NCI-H748 (cell line): ENCODE results near the gene PPP1R13L.
A peak's percentile ranks its signal among the peaks of the same experiment; 100 is the strongest.

Experiments used
- DNase-seq: peaks from one replicate; lab custom pipeline; 2025; ENCODE audit not compliant: unreplicated experiment; lab: John Stamatoyannopoulos, UW

Gene PPP1R13L

DNA sequence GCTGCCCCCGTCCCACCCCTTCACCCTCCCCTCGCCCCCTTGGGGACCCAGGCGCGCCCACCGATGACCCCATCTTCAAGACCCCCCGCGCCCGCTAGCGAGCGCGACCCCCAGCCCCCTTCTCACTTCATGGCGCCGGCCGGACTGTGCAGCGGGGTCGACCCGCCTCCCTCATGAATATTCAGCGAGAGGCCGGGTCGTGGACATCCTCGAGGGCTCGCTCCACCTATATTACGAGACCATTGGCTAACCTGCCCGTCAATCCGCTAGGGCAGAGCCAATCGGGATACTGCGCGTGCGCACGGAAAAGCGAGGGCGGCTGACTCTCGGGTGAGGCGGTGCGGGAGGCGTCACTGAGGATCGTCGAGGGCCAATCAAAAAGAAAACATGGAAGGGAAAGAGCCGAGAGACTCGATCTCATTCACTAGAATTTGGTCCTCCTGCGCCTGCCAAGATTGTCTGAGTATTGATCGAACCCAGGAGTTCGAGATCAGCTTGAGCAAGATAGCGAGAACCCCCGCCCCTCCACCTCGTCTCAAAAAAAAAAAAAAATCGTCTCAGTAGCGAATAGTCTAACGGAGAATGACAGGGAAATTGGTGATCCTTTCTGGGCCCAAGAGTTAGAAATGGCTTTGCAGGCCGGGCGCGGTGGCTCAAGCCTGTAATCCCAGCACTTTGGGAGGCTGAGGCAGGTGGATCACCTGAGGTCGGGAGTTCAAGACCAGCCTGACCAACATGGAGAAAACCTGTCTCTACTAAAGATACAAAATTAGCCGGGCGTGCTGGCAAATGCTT, 34.3 kb downstream of the PPP1R13L start, which contains the start of gene ERCC2:
Gene ERCC2, minus strand, starts transcription at position 164 of the 795 bp plus-strand sequence. Its CDS starts 33 bp downstream, at position 131.
- peak; percentile 99 for DNase-seq

DNA sequence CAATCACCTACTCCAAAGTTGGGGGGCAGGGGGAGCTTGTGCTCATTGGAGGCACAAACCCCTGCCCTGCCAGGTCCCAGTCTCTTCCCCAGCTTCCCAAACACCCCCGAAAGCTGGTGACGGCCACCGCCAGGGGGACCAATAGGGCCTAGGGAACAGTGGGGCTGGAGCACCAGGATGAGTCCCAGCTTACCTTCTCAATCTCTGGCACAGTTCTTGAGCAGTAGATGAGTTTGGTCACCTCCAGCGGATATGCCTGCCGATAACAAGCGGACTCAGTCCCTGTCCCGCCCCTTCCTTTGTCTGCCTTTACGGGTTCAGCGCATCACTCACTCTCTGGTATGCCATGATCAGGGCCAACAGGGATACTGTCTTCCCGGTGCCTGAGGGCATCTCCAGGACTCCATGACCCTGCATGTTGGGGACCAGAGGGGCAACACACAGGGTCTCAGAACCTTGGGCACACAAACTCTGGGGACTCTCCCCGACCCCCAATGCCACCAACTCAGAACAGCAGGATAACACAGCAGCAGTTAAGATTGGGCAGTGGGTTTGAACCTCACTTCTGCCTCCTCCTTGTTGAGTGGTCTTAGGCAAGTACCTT, 36.0 kb downstream of the PPP1R13L start:
- no peak for DNase-seq

DNA sequence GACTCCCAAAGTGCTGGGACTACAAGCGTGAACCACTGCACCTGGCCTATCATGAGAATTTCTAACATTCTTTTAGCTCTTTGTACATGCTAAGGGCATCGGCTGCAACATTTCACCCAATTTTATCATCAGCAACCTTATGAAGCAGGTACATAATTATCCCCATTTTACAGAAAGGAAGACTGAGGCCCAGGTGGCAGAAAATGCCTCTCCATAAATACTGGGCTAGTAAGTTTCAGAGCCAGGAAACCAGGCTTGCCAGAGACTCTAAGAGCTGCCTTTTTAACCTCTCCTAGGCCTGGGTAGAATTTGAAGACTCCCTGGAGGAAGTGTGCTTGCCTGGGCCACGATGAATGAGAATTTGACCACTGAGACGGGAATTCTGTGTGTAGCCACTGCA, 36.7 kb downstream of the PPP1R13L start:
- no peak for DNase-seq

DNA sequence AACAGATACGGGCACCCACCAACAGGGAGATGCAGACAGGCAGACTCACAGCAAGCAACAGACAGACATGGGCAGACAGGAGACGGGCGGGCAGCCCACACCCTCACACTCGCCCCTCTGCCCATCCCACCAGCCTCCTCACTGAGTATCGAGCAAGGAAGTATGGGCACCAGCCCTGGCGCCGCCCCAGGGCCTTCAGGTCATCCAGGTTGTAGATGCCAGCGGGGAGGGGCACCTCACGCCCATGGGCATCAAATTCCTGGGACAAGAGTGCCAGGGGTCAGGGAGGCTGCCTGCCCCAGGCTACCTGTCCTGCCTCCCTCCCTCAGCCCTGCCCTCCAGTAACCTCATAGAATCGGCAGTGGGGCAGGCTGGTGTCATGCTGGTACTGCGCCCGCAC, 40.2 kb downstream of the PPP1R13L start:
- DNase-seq = no peak

DNA sequence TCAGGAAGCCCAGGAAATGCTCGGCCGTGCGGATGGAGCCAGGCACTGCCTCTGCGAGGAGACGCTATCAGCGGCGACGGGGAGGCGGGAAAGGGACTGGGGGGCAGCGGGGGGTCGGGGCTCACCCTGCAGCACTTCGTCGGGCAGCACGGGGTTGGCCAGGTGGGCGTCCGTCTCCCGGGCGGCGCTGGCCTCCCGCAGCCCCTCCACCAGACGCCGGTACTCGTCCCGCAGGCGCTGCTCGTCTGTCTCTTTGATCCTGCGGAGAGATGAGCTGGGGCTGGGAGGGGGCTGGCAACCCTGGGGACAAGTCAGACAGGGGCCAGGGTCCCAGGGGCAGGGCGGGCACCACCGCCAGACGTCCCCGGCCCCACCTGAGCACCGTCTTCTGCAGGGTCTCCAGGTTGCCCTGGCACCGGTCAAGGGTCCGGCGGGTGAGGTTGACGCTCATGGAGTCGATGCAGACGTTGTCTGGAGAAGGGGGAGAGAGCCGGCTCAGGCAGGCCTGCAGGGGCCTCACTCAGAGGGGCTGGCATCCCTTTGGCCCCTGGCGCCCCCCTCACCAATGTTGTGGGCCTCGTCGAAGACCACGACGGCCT, 40.9 kb downstream of the PPP1R13L start:
- no peak for DNase-seq

DNA sequence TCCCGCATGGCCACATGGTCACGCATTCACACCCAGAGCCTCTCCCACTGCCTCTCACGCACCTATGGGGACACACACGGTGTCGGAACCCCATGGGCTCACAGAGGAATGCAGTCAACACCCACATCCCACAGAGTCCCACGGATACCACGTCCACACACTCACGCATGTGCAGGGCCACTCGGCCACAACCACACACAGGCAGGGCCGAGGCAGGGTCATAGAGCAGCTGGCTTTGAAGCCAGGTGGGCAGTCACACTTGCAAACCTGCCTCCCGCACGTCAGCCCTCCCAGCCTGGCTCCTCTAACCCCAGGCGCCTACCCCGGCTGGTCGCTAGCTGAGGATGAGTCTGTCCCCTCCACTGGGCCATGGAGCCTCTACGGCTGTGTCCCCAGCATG, 42.6 kb downstream of the PPP1R13L start:
- DNase-seq = no peak

DNA sequence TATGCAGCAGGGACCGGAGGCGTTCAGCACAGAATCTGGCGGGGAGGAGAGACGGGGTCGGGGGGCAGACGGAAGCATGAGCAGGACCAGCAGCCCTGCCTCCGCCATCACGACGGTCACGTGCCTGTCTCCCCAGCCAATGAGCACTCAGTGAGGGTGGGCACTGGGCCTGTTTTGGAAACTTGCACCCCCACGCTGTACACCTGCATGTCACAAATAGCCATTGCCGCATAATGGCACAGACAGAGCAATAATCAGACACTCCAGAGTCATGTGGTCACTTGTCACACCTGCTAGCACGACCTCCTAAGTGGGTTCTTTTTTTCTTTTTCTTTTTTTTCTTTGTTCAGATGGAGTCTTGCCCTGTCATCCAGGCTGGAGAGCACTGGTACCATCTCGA, 43.3 kb downstream of the PPP1R13L start:
- DNase-seq = no peak

DNA sequence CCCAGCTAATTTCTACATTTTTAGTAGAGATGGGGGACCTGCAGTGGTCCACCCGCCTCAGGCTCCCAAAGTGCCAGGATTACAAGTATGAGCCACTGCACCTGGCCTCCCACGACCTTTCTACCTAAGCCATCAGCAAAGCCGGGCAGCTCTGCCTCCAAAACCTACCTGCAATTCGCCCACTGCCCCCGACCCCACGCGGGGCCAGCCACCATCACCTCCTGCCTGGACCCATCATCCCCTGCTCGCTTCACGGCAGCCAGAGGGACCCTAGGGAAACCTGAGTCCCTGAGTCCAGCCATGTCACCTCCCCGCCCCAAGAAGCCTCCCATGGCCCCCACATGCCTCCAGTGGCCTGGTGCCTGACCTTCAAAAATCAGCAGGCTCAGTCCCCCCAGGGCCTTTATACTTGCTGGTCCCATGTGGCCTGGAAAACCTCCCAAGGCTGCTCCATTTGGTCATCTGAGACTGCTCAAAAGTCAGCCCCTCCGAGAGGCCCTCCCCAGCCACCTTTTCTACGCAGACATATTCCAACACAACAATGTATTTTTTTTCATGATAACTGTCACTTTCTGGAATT, 46.6 kb downstream of the PPP1R13L start:
- DNase-seq = no peak

DNA sequence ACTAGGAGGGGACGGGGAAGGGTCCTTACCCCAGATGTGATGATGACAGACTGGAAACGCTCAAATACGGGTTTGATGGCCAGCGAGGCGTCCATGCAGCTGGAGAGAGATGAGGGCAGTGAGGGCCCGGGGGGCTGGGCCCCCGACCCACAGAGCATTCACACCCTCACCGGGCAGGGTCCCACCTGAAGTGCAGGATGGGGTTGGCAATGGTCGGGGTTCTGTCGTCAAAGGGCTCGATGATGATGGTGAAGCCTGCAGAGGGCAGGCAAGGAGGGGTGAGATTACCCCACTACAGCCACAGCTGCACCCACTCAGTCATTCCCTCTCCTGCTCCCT, 47.5 kb downstream of the PPP1R13L start:
- no peak for DNase-seq

DNA sequence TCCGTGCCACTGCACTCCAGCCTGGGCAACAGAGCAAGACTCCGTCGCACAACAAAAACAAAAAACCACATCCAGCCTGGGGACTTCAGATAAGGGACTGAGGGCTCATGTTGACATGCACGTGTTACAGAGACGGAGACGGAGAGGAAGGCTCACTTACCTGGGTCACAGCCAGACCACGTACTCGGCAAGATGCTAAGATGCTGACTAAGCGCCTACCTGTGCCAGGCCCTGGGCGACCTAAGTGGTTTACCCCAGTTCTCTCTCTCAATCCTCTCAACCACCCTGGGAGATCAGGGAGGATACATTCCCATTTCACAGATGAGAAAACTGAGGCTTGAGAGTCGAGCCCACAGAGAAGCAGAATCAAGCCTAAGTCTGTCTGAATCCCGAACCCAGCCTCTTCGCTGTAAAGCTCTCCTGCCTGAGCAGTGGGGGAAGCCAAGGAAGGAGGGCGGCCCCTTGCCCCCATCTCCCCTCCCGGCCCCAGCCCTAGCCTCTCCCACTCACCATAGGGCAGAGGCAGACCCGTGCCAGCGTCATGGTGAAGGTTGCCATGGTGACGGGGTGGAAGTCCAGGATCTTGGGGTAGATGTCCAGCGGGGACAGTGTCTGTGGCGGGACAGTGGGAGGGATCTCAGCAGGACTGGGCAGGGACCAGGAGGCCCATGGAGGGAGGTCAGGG, 48.0 kb downstream of the PPP1R13L start:
- no peak for DNase-seq

DNA sequence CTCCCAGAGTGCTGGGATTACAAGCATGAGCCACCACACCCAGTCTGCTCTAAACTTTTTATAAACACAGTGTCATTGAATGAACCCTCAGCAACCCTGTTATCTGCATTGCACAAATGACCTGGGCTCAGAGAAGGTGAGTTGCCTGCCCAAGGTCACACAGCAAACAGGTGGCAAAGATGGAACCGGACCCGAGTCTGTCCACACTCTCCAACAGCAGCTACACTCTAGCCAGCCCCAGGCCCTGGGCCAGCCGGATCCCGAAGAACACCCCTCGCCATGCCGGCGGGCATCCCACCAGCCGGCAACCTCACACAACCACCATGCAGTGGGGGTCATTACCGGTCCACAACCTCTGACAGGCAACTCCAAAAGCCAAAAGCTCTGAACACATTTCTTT, 49.0 kb downstream of the PPP1R13L start:
- DNase-seq = no peak

DNA sequence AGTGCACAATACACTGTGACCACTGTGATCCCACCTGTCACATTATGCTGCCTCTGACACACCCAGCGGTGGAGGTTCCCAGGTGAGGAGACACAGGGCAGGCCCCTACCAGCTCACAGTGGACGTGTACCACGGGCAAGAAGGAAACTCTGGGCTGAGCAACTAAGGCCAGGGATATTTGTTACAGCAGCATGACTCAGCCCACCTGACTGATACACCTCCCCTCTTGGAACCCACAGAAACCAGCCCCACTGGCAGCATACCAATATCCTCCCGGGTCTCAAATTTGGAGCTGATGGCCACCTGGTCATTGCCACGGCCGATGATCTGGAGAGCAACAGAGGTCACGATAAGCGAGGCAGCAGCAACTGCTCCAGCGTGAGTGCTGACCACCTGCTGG, 49.5 kb downstream of the PPP1R13L start:
- DNase-seq = no peak

DNA sequence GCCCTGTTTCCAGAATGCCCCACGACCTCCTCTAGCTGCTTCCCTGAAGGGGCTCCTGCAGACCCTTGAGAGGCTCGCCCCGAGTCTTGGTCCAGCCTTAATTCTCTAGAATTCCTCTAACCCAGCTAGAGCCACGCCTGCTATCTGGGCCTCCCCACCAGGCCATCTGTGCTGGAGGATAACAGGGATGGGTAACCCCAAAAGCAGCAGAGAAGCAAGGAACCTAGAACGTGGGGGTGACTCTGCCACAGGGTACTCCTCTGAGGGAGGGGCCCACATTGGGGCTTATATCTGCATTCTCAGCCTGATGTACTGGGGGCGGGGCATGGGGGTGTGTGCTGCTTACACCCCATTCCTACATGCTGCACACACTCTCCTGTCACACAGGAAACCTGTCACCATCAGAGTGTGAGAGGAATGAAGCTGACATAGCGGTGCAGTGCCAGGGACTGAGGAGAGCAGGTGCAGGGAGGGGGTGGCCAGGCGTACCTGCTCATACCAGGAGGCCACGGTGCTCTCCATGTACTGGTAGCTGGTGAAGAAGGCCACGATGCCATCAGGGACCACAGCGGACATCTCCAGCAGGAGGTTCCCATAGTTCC, 50.5 kb downstream of the PPP1R13L start:
- no peak for DNase-seq

DNA sequence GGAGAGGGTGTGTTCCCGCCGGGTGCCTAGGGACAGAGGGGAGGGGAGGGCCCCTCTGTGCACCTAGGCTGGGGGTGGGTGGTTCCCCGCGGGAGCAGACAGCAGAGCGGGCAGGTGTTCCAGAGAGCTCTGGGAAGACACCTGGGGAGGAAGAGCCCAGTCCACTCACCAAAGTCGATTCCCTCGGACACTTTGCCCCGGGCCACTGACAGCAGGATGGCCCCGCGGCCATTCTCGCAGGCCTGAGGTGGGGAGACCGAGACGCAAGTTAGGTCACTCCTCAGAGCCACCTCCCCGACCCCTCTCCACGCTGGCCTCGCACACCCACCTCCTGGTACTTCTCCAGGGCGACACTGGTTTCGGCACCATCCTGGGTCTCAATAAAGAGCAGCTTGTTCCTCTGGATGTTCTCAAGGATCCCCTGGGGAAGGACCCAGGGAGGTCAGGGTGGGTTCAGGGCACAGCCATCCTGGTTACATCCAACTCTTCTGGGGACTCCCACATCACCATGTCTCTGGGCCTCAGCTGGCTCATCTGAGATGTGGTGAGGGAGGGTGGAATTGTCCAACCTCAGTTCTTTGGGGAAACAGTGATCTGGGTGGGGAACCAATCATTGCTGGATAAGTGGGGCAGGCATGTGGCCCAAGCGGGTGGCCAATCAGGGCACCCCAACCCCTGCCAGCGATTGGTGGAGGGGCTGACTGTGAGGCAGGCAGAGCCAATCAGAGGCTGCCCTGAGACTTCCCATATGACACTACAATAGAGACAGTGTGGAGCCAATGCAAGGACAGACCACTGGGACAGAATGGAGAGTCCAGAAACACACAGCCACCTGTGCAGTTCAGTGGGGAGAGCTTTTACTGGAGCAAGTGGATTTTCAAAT, 51.7 kb downstream of the PPP1R13L start:
- DNase-seq = no peak

DNA sequence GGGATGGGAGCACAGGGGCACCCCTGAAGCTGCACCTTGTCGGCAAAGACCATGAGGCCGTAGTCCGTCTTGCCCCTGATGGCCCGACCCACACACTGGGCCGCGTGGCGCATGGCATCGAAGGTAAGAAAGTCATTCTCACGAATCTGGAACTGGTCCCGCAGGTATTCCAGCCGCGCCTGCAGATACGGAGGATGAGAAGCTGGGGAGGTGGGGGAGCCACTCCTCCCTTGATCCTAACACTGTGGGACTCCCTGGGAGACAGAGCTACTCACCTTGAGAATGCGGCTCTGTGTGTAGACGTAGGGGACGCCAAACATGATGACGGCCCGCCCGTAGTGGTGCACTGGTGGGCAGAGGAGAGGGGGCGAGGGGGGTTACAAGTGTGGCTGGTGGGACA, 52.4 kb downstream of the PPP1R13L start:
- DNase-seq = no peak

DNA sequence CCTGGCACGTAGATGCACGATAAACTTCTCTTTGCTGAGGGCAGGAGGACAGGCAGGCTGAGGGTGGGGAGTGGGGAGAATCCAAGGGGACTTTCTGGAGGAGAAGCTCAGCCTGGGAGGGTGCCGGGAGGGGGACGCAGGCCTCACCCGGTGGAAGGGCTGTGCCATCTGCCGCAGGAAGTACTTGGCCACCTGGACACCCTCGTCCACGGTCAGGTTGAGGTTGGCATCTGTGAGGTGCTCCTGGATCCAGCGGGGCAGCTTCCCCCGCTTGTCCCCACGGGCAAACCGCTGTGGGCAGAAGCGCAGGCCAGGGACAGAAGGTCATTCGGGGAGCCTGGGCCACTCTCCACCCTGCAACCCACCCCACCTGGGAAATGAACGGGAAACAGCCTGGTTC, 52.8 kb downstream of the PPP1R13L start:
- DNase-seq = no peak

DNA sequence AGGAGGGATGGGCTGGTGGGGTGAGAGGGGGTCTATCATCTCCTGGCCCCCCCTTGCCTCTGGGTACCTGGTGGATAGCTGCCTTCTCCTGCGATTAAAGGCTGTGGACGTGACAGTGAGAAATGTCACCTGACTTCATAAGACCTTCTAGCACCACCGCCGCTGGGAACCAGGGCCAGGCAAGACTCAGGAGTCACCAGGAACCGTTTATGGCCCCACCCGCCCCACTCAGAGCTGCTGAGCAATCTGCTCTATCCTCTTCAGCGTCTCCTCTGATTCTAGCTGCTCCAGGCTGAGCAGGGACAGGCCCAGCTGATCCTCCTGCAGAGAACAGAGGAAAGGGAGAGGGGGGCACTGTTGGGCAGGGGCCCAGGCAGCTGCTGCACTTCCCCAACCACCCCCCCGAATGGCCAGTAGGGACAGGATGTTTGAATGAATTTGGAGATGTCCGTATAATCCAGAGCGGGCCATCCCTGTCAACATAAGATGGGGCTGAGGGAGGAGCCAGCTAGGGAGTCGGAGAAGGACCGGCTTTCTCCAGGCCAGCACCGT, 53.4 kb downstream of the PPP1R13L start:
- no peak for DNase-seq

DNA sequence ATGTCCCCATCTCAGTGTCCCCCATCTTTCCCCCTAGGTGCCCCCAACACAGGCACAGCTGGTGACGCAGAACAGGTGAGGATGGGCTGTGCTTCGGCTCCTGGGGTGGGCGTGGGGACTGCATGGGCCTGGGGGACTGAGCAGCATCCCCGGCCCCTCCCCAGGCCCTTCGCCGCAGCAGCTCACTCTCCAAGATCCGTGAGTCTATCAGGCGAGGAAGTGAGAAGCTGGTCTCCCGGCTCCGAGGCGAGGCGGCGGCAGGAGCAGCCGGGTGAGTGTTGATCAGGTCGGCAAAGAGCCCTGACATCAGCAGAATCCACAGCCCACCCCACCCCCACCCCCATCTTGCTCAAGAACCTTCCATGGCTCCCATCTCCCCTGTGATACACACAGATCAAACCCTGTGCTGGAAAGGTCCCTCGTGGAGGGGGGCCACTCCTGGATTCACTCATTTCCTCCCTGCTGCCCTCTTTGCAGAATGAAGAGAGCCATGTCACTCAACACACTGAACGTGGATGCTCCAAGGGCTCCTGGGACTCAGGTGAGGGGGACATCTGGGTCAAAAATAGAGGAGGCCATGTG, 54.3 kb downstream of the PPP1R13L start:
- no peak for DNase-seq

DNA sequence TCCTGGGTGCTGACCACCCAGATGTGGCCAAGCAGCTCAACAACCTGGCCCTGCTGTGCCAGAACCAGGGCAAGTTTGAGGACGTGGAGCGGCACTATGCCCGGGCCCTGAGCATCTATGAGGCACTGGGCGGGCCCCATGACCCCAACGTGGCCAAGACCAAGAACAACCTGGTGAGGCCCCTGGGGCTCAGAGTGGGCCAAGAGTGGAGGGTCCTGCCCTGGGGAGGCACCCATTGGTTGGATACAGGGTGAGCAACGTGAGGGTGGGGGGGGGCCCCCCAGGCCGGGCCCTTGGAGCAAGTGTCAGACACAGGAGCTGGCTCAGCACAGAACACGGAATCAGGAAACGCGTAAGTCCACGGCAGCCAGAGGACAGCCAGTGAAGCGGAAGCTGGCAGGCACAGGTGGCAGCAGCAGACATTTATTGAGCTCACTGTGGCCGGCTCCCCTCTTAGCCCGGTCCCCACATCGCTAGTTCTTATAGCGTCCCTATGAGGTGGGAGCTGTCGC, 55.4 kb downstream of the PPP1R13L start:
- no peak for DNase-seq
